ENCODE data around the gene C16orf54.

DNA sequence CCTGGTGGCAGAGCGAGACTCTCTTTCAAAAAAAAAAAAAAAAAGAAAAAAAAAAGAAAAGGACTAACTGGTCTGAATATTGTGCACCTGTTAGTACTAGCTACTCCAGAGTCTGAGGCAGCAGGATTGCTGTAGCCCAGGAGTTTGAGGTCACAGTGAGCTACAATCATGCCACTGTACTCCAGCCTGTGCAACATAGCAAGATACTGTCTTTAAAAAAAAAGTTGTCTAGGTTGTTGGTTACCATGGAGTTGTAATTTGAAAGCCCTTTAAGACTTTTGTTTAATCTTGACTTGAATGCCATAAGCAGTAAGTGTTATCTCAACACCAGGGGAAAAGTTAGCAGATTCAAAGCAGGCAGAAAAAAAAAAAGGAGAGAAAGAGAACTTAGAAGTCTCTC is 10.9 kb upstream of the C16orf54 start:
- TF ChIP-seq SIN3A (IDR thresholded peaks at IDR 0.05; ENCODE audit: borderline replicate concordance, insufficient read depth, low read depth, low read length) (no peak), REST (IDR thresholded peaks at IDR 0.05; ENCODE audit: insufficient read depth in 1 of 2, low read depth in 2 of 2, low read length in 1 of 2) (no peak), POLR2AphosphoS5 (IDR thresholded peaks at IDR 0.05; ENCODE audit: low read depth, low read length) (no peak)
- TF ChIP-seq, protein P1, sequence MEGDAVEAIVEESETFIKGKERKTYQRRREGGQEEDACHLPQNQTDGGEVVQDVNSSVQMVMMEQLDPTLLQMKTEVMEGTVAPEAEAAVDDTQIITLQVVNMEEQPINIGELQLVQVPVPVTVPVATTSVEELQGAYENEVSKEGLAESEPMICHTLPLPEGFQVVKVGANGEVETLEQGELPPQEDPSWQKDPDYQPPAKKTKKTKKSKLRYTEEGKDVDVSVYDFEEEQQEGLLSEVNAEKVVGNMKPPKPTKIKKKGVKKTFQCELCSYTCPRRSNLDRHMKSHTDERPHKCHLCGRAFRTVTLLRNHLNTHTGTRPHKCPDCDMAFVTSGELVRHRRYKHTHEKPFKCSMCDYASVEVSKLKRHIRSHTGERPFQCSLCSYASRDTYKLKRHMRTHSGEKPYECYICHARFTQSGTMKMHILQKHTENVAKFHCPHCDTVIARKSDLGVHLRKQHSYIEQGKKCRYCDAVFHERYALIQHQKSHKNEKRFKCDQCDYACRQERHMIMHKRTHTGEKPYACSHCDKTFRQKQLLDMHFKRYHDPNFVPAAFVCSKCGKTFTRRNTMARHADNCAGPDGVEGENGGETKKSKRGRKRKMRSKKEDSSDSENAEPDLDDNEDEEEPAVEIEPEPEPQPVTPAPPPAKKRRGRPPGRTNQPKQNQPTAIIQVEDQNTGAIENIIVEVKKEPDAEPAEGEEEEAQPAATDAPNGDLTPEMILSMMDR (IDR thresholded peaks at IDR 0.05) = no peak

Data from Panc1 (cell line).